H9 (cell line): ENCODE results near the gene PCDH18. TPM values are rescaled to one million over a fixed set of nuclear protein-coding genes. Genes with fewer than 3 reads are reported as not detected.

ENCODE experiments used
- DNase-seq: peaks from one replicate; pipeline ENCODE4 v3.0.0-alpha.2; 2017
- H2AFZ ChIP-seq: one replicate; pipeline ENCODE4 v1.6.1; 2013; ENCODE audit warnings: mild to moderate bottlenecking, low read length, control low read depth, moderate library complexity
- H2AK5ac ChIP-seq: 2 replicates; pipeline ENCODE4 v1.6.1; 2013; ENCODE audit warnings: low read length, control low read depth, mixed read lengths; ENCODE audit not compliant: insufficient read length
- H2BK120ac ChIP-seq: one replicate; pipeline ENCODE4 v1.6.1; 2013; ENCODE audit warnings: low read depth, mild to moderate bottlenecking, low read length, control low read depth, inconsistent platforms; ENCODE audit not compliant: poor library complexity, severe bottlenecking
- H2BK12ac ChIP-seq: 2 replicates; pipeline ENCODE4 v1.6.1; 2013; ENCODE audit warnings: low read length, control low read depth, mixed read lengths, low read depth; ENCODE audit not compliant: insufficient read length
- H2BK15ac ChIP-seq: 2 replicates; pipeline ENCODE4 v1.6.1; 2013; ENCODE audit warnings: low read depth, low read length, control low read depth
- H2BK20ac ChIP-seq: one replicate; pipeline ENCODE4 v1.6.1; 2013; ENCODE audit warnings: low read depth, mild to moderate bottlenecking, low read length, control low read depth, inconsistent platforms; ENCODE audit not compliant: poor library complexity, severe bottlenecking
- H2BK5ac ChIP-seq: 2 replicates; pipeline ENCODE4 v1.6.1; 2013; ENCODE audit warnings: low read length, control low read depth, mixed read lengths; ENCODE audit not compliant: insufficient read length
- H3K14ac ChIP-seq: 2 replicates; pipeline ENCODE4 v1.6.1; 2013; ENCODE audit warnings: low read length, control low read depth; ENCODE audit not compliant: insufficient read depth
- H3K18ac ChIP-seq: 2 replicates; pipeline ENCODE4 v1.6.1; 2013; ENCODE audit warnings: low read depth, mild to moderate bottlenecking, mixed read lengths, low read length, control low read depth; ENCODE audit not compliant: insufficient read length
- H3K23ac ChIP-seq: 2 replicates; pipeline ENCODE4 v1.6.1; 2013; ENCODE audit warnings: low read length, control low read depth, mixed read lengths, low read depth; ENCODE audit not compliant: insufficient read length
- H3K23me2 ChIP-seq: 2 replicates; pipeline ENCODE4 v1.6.1; 2013; ENCODE audit warnings: low read depth, mild to moderate bottlenecking, mixed read lengths, low read length, control low read depth; ENCODE audit not compliant: insufficient read length, poor library complexity, severe bottlenecking
- H3K27ac ChIP-seq: 2 replicates; pipeline ENCODE4 v1.5.1; 2013; ENCODE audit warnings: low read length, control low read depth, mixed read lengths, low read depth; ENCODE audit not compliant: insufficient read length
- H3K27me3 ChIP-seq: 2 replicates; pipeline ENCODE4 v1.6.1; 2013; ENCODE audit warnings: low read length, control low read depth, inconsistent platforms; ENCODE audit not compliant: insufficient read depth
- H3K4ac ChIP-seq: 2 replicates; pipeline ENCODE4 v1.6.1; 2013; ENCODE audit warnings: low read depth, mild to moderate bottlenecking, control low read depth, inconsistent platforms, low read length, moderate library complexity
- H3K4me1 ChIP-seq: 2 replicates; pipeline ENCODE4 v1.6.1; 2013; ENCODE audit warnings: low read length, control low read depth, inconsistent platforms; ENCODE audit not compliant: insufficient read depth
- H3K4me2 ChIP-seq: 2 replicates; pipeline ENCODE4 v1.6.1; 2013; ENCODE audit warnings: low read length, control low read depth, mixed read lengths; ENCODE audit not compliant: insufficient read length, insufficient read depth
- H3K56ac ChIP-seq: 2 replicates; pipeline ENCODE4 v1.6.1; 2013; ENCODE audit warnings: low read depth, mild to moderate bottlenecking, mixed read lengths, low read length, control low read depth; ENCODE audit not compliant: insufficient read length
- H3K79me1 ChIP-seq: 2 replicates; pipeline ENCODE4 v1.6.1; 2013; ENCODE audit warnings: low read depth, mild to moderate bottlenecking, moderate library complexity, low read length, control low read depth, inconsistent platforms; ENCODE audit not compliant: insufficient read depth, poor library complexity, severe bottlenecking
- H3K79me2 ChIP-seq: 2 replicates; pipeline ENCODE4 v1.6.1; 2013; ENCODE audit warnings: low read length, control low read depth, inconsistent platforms; ENCODE audit not compliant: insufficient read depth
- H3K9ac ChIP-seq: 2 replicates; pipeline ENCODE4 v1.6.1; 2013; ENCODE audit warnings: low read length, control low read depth, mixed read lengths; ENCODE audit not compliant: insufficient read length; ENCODE audit errors: extremely low read depth
- H3K9me3 ChIP-seq: one replicate; pipeline ENCODE4 v1.6.1; 2013; ENCODE audit warnings: low read depth, low read length, inconsistent platforms; ENCODE audit not compliant: control insufficient read depth
- H3T11ph ChIP-seq: one replicate; pipeline ENCODE4 v1.6.1; 2013; ENCODE audit warnings: mild to moderate bottlenecking, low read length, control low read depth, inconsistent platforms
- H4K20me1 ChIP-seq: one replicate; pipeline ENCODE4 v1.6.1; 2013; ENCODE audit not compliant: control insufficient read depth, insufficient read length, insufficient read depth
- H4K5ac ChIP-seq: 2 replicates; pipeline ENCODE4 v1.6.1; 2013; ENCODE audit warnings: low read depth, mild to moderate bottlenecking, mixed read lengths, low read length, control low read depth; ENCODE audit not compliant: insufficient read length
- H4K8ac ChIP-seq: replicated peaks from 2 replicates; pipeline ENCODE4 v1.6.1; 2013; ENCODE audit warnings: low read length, control low read depth, mixed read lengths, low read depth; ENCODE audit not compliant: insufficient read length
- H4K91ac ChIP-seq: 2 replicates; pipeline ENCODE4 v1.6.1; 2013; ENCODE audit warnings: low read depth, mild to moderate bottlenecking, moderate library complexity, mixed read lengths, low read length, control low read depth; ENCODE audit not compliant: insufficient read length
- H3K27ac Mint-ChIP-seq, 3 experiments: 2 replicates in 2 of 3; 3 replicates in 1 of 3; pipeline ENCODE4 v1.8.0; 2020 to 2021; ENCODE audit warnings: mixed read lengths in 3 of 3, mild to moderate bottlenecking in 1 of 3, moderate library complexity in 1 of 3
- H3K27me3 Mint-ChIP-seq: 2 replicates; pipeline ENCODE4 v1.8.0; 2021; ENCODE audit warnings: low read depth, mild to moderate bottlenecking, moderate library complexity, mixed read lengths
- H3K36me3 Mint-ChIP-seq, 3 experiments: 2 replicates in 2 of 3; 3 replicates in 1 of 3; pipeline ENCODE4 v1.8.0; 2020 to 2021; ENCODE audit warnings: low read depth in 3 of 3, mixed read lengths in 3 of 3; ENCODE audit not compliant: insufficient read depth in 1 of 3
- H3K4me1 Mint-ChIP-seq, 2 experiments: 2 replicates each; pipeline ENCODE4 v1.8.0; 2020; ENCODE audit warnings: mixed read lengths in 2 of 2
- H3K4me3 Mint-ChIP-seq, 2 experiments: 2 replicates in 1 of 2; 3 replicates in 1 of 2; pipeline ENCODE4 v1.8.0; 2020 to 2021; ENCODE audit warnings: mild to moderate bottlenecking in 2 of 2, mixed read lengths in 2 of 2, moderate library complexity in 1 of 2
- H3K9me3 Mint-ChIP-seq, 2 experiments: 2 replicates in 1 of 2; 3 replicates in 1 of 2; pipeline ENCODE4 v1.8.0; 2020; ENCODE audit warnings: mild to moderate bottlenecking in 2 of 2, mixed read lengths in 2 of 2, moderate library complexity in 1 of 2
- WGBS: extraction: QIAGEN DNeasy Blood & Tissue Kit; methylation state at CpG from one replicate; pipeline ENCODE4 v1.1.7; 2013; ENCODE audit warnings: missing lambda C conversion rate, low lambda C conversion rate, mixed read lengths; ENCODE audit not compliant: insufficient read length; ENCODE audit errors: extremely low coverage; 5-methylcytosine and 5-hydroxymethylcytosine counted together
- total RNA-seq: library from RNA; stranded (reverse); gene quantifications from 2 replicates; pipeline ENCODE4 v1.2.1, GENCODE V29; 2021
- TF ChIP-seq, protein P1 (sequence below): fragments of 200-600 bp; sonication (generic); conservative IDR thresholded peaks from 3 replicates; pipeline ENCODE4 v1.8.0; 2021; ENCODE audit warnings: antibody characterized with exemption, mild to moderate bottlenecking

Gene PCDH18
- total RNA-seq, 1 experiment from 2014 or later, result 60.7 TPM

DNA sequence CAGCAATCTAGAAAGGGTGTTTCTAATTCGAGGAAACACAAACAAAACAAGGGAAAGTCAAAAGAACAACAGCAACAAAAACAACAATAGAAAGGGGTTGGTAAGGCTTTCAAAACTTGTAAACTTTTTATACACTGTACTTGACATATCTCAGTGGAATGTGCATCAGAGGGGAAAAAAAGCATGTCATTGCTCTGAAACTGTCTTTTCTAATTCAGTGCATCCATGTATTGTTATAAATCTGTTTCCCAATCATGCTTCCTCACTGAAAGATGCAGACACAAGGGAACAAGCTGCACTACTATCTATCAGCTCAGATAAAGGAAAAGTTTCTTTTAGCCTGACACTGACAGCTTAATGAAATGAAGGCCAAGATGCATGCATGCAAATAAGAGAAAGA, 44.2 kb upstream of the PCDH18 start:
- DNase-seq, result no peak
- TF ChIP-seq, protein P1, sequence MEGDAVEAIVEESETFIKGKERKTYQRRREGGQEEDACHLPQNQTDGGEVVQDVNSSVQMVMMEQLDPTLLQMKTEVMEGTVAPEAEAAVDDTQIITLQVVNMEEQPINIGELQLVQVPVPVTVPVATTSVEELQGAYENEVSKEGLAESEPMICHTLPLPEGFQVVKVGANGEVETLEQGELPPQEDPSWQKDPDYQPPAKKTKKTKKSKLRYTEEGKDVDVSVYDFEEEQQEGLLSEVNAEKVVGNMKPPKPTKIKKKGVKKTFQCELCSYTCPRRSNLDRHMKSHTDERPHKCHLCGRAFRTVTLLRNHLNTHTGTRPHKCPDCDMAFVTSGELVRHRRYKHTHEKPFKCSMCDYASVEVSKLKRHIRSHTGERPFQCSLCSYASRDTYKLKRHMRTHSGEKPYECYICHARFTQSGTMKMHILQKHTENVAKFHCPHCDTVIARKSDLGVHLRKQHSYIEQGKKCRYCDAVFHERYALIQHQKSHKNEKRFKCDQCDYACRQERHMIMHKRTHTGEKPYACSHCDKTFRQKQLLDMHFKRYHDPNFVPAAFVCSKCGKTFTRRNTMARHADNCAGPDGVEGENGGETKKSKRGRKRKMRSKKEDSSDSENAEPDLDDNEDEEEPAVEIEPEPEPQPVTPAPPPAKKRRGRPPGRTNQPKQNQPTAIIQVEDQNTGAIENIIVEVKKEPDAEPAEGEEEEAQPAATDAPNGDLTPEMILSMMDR, result no peak
- WGBS, result no CpG with 5 or more reads among the region's 1 CpG

More for the DNA sequence above, 44.2 kb upstream of the PCDH18 start:
- Histone ChIP-seq H3K14ac (no peak overlapping the region), H3K4me1 (no peaks in the 10 kb centered on the region), H3K27me3 (no peaks in the 10 kb centered on the region), H2AK5ac (no peak overlapping the region), H2BK20ac (no peak overlapping the region), H2BK120ac (no peak overlapping the region), H3K4ac (no peak overlapping the region), H2BK15ac (no peak overlapping the region), H3K79me2 (no peaks in the 10 kb centered on the region), H4K20me1 (no peaks in the 10 kb centered on the region), H3K9me3 (no peaks in the 10 kb centered on the region), H4K91ac (no peak overlapping the region), H3K4me2 (no peak overlapping the region), H3K23ac (no peak overlapping the region), H3K79me1 (no peaks in the 10 kb centered on the region), H2AFZ (no peak overlapping the region), H3T11ph (no peak overlapping the region), H3K56ac (no peak overlapping the region), H2BK5ac (no peak overlapping the region), H3K23me2 (no peaks in the 10 kb centered on the region), H4K8ac (no peak overlapping the region), H3K9ac (no peak overlapping the region), H4K5ac (no peak overlapping the region), H3K18ac (no peak overlapping the region), H2BK12ac (no peak overlapping the region), H3K27ac (no peak overlapping the region)
- Mint-ChIP-seq H3K4me1 (peaks cover 9 to 12% of the 10 kb centered on the region in 2 experiments), H3K9me3 (peaks cover 4 to 7% of the 10 kb centered on the region in 2 experiments; a peak in 4 of 5 replicates), H3K36me3 (peaks cover 0 to 20% (median 0%) of the 10 kb centered on the region in 3 experiments; a peak in 6 of 7 replicates), H3K27ac (no peak overlapping the region), H3K27me3 (no peaks in the 10 kb centered on the region), H3K4me3 (no peak overlapping the region)
